VCaP (cell line): Measurements from ENCODE around the gene SSH2.

Source experiments
- H3K27ac ChIP-seq: fragments of 450-650 bp; 2 replicates; pipeline ENCODE4 v1.5.1; 2017
- TF ChIP-seq, protein P1 (sequence below): fragments of 450-650 bp; conservative IDR thresholded peaks from 2 replicates; pipeline ENCODE4 v1.5.1; 2017; ENCODE audit warnings: mild to moderate bottlenecking, moderate library complexity

The SSH2 gene

GRCh38 chr17:29582772-29583171 is 347.3 kb downstream of the SSH2 start:
- TF ChIP-seq, protein P1, sequence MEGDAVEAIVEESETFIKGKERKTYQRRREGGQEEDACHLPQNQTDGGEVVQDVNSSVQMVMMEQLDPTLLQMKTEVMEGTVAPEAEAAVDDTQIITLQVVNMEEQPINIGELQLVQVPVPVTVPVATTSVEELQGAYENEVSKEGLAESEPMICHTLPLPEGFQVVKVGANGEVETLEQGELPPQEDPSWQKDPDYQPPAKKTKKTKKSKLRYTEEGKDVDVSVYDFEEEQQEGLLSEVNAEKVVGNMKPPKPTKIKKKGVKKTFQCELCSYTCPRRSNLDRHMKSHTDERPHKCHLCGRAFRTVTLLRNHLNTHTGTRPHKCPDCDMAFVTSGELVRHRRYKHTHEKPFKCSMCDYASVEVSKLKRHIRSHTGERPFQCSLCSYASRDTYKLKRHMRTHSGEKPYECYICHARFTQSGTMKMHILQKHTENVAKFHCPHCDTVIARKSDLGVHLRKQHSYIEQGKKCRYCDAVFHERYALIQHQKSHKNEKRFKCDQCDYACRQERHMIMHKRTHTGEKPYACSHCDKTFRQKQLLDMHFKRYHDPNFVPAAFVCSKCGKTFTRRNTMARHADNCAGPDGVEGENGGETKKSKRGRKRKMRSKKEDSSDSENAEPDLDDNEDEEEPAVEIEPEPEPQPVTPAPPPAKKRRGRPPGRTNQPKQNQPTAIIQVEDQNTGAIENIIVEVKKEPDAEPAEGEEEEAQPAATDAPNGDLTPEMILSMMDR: no peak
- H3K27ac ChIP-seq: no peak overlapping the region

- TF ChIP-seq, protein P1: no peak
- H3K27ac ChIP-seq: no peak overlapping the region; the same call in 1 of the 2 replicates
These were observed 347.7 kb downstream of the SSH2 start for GRCh38 chr17:29582254-29582765.

DNA sequence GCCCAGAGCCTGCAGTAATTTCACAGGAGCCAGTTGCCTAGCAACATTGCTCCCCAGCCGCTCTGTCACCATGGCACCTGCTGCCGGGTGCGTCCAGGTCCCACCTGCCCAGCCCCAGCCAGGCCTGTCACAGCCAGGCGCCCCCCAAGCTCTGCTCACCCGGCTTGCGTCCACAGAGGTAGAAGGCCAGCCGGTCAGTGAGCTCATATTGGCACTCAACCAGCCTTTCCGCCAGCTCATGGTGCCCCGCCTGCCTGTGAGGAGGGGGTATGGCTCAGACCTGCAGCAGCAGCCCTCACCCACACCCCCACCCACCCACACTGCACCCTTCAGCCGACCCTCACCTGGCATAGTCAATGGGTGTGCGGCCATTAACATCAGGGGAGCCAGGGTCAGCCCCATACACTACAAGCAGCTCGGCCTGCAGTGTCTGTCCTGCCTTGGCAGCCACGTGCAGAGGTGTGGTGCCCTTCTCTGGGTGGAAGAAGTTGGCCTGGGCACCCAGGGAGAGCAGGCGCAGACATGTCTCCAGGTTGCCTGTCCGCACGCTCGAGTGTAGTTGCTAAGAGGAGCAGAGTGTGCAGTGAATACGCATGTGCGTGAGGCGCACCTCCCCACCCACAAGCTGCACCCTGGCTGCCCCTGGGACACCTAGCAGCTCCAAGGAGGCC is 348.3 kb downstream of the SSH2 start:
- peak overlapping the region; percentile 59 for H3K27ac ChIP-seq

GRCh38 chr17:29579866-29580771 is 349.9 kb downstream of the SSH2 start:
- TF ChIP-seq, protein P1: peak; percentile 99
- H3K27ac ChIP-seq: peak overlapping the region; percentile 59

More for the DNA sequence above, 348.3 kb downstream of the SSH2 start:
- TF ChIP-seq, protein P1: no peak

- TF ChIP-seq, protein P1: no peak
- peak overlapping the region; percentile 59; the same call in 1 of the 2 replicates for H3K27ac ChIP-seq
These were observed 351.2 kb downstream of the SSH2 start for GRCh38 chr17:29578626-29579485.

GRCh38 chr17:29577385-29578211 is 352.4 kb downstream of the SSH2 start:
- TF ChIP-seq, protein P1: no peak
- H3K27ac ChIP-seq: 0 out of 2 replicates have a peak overlapping the region, but pooled peaks have one; percentile 59
